Gastroesophageal sphincter (tissue), 4 donors: ENCODE data around the gene LYST. TPM values are rescaled to one million over a fixed set of nuclear protein-coding genes. Genes with fewer than 3 reads are reported as not detected.

Source experiments
- ATAC-seq: fragments of 150-250 bp; one replicate; pipeline ENCODE4 v1.9.1; 2016; ENCODE audit warnings: mild to moderate bottlenecking, moderate library complexity
- H3K27ac ChIP-seq, 4 donors: fragments of 200-600 bp; sonication (generic) in 3 of 4; 1 replicate in 3 of 4; 2 replicates in 1 of 4; pipeline ENCODE4 v1.5.1; 2016 to 2019
- H3K27me3 ChIP-seq: fragments of 200-600 bp; sonication (generic); one replicate; pipeline ENCODE4 v1.5.1; 2019
- H3K36me3 ChIP-seq, 2 donors: fragments of 200-600 bp; sonication (generic); one replicate each; pipeline ENCODE4 v1.5.1; 2019; ENCODE audit warnings: control low read depth in 1 of 2
- H3K4me1 ChIP-seq, 3 donors: fragments of 200-600 bp; sonication (generic); 1 replicate in 2 of 3; 2 replicates in 1 of 3; pipeline ENCODE4 v1.5.1; 2016 to 2019; ENCODE audit warnings: control low read depth in 2 of 3
- H3K4me3 ChIP-seq, 2 donors: fragments of 200-600 bp; sonication (generic); one replicate each; pipeline ENCODE4 v1.5.1; 2019; ENCODE audit warnings: mild to moderate bottlenecking in 1 of 2, moderate library complexity in 1 of 2
- H3K9me3 ChIP-seq, 3 donors: fragments of 200-600 bp; sonication (generic); one replicate each; pipeline ENCODE4 v1.5.1; 2017 to 2019; ENCODE audit warnings: control low read depth in 2 of 3
- EP300 ChIP-seq: sonication (generic); formaldehyde crosslinking; IDR thresholded peaks from one replicate; pipeline ENCODE4 v1.6.1; 2017; ENCODE audit warnings: antibody characterized with exemption, mild to moderate bottlenecking
- POLR2A ChIP-seq, 2 donors: fragments of 450-650 bp; IDR thresholded peaks; one replicate each; pipeline ENCODE4 v1.6.1; 2017; ENCODE audit warnings: antibody characterized with exemption in 2 of 2, mild to moderate bottlenecking in 2 of 2, moderate library complexity in 1 of 2
- POLR2AphosphoS5 ChIP-seq: sonication (generic); formaldehyde crosslinking; IDR thresholded peaks from one replicate; pipeline ENCODE4 v1.6.1; 2017; ENCODE audit warnings: antibody characterized with exemption
- WGBS, 2 donors: methylation state at CpG; one replicate each; pipeline ENCODE4 v1.1.5; 2018; ENCODE audit warnings: low coverage in 1 of 2; 5-methylcytosine and 5-hydroxymethylcytosine counted together
- total RNA-seq, 4 donors: library from RNA; depleted of rRNA; stranded (reverse); fragments of >200 nt; gene quantifications; one replicate each; pipeline ENCODE4 v1.1.0, GENCODE V29; 2016
- TF ChIP-seq, protein P1 (sequence below), 4 experiments: fragments of 200-600 bp in 2 of 4; fragments of 450-650 bp in 2 of 4; sonication (generic) in 1 of 4; IDR thresholded peaks; one replicate each; pipeline ENCODE4 v1.5.1; 2017 to 2019; ENCODE audit warnings: antibody characterized with exemption in 4 of 4, mild to moderate bottlenecking in 2 of 4, moderate library complexity in 2 of 4

LYST gene
- total RNA-seq, 4 donors from 2014 or later: 27.4 to 63.5 (median 31.4) TPM

DNA sequence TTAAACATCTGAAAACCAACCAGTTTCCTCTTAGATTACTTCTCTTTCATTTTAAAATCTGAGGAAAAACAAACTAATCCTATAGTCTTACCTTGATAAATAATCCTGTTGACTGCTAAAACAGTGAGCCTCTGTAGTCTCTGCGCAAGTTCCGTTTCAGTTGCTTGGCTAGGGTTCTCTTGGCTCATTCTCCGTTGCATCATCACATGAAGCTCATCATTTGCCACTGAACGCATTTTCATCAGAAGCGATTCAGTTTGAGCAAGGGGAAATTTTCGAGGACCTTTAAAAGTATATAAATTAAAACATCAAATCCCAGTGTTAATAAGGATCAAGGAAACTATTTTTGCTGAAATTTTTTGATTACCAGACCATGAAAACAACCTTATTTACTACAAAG, 120.5 kb downstream of the LYST start:
- H3K9me3 ChIP-seq: no peaks in the 10 kb centered on the region
- H3K4me3 ChIP-seq: no peak overlapping the region
- TF ChIP-seq, protein P1, sequence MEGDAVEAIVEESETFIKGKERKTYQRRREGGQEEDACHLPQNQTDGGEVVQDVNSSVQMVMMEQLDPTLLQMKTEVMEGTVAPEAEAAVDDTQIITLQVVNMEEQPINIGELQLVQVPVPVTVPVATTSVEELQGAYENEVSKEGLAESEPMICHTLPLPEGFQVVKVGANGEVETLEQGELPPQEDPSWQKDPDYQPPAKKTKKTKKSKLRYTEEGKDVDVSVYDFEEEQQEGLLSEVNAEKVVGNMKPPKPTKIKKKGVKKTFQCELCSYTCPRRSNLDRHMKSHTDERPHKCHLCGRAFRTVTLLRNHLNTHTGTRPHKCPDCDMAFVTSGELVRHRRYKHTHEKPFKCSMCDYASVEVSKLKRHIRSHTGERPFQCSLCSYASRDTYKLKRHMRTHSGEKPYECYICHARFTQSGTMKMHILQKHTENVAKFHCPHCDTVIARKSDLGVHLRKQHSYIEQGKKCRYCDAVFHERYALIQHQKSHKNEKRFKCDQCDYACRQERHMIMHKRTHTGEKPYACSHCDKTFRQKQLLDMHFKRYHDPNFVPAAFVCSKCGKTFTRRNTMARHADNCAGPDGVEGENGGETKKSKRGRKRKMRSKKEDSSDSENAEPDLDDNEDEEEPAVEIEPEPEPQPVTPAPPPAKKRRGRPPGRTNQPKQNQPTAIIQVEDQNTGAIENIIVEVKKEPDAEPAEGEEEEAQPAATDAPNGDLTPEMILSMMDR (IDR thresholded peaks at IDR 0.05): no peak
- TF ChIP-seq EP300 (no peak), POLR2A (IDR thresholded peaks at IDR 0.05) (no peak), POLR2AphosphoS5 (no peak)
- H3K36me3 ChIP-seq: peaks cover 0 to 93% of the 10 kb centered on the region in 2 donors
- 76 to 92% methylated on average over 6 of the region's 6 CpGs for WGBS, 2 donors
- no peak overlapping the region for H3K27ac ChIP-seq
- ATAC-seq: no peak
- H3K4me1 ChIP-seq: no peaks in the 10 kb centered on the region
- H3K27me3 ChIP-seq: no peaks in the 10 kb centered on the region

DNA sequence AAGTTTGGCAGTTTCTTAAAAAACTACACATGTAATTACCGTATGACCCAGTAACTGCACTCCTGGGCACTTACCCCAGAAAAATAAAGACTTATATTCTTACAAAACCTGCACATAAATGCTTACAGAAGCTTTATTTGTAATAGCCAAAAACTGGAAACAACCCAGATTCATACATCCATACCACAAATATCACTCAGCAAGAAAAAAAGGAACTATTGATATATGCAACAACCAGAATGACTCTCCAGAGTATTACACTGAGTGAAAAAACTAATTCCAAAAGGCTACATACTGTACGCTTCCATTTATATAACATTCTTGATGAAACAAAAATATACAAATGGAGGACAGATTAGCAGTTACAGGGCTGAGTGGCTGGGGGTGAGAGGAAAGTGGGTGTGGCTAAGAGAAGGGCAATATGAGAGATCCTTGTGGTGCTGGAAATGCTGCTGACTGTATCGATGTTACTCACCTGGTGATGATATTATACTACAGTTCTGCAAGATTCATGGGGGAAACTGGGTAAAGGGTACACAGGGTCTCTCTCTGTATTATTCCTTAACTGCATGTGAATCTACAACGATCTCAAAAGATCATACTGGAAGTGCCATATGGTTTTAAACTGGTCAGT, 121.1 kb downstream of the LYST start:
- 67 to 84% methylated on average over 4 of the region's 4 CpGs for WGBS, 2 donors
- no peaks in the 10 kb centered on the region for H3K9me3 ChIP-seq
- no peak overlapping the region for H3K4me3 ChIP-seq
- no peak overlapping the region for H3K27ac ChIP-seq
- no peaks in the 10 kb centered on the region for H3K4me1 ChIP-seq
- ATAC-seq: no peak
- H3K27me3 ChIP-seq: no peaks in the 10 kb centered on the region
- peaks cover 0 to 92% of the 10 kb centered on the region in 2 donors for H3K36me3 ChIP-seq
- TF ChIP-seq, protein P1 (IDR thresholded peaks at IDR 0.05): no peak
- TF ChIP-seq POLR2A (IDR thresholded peaks at IDR 0.05): no peak

DNA sequence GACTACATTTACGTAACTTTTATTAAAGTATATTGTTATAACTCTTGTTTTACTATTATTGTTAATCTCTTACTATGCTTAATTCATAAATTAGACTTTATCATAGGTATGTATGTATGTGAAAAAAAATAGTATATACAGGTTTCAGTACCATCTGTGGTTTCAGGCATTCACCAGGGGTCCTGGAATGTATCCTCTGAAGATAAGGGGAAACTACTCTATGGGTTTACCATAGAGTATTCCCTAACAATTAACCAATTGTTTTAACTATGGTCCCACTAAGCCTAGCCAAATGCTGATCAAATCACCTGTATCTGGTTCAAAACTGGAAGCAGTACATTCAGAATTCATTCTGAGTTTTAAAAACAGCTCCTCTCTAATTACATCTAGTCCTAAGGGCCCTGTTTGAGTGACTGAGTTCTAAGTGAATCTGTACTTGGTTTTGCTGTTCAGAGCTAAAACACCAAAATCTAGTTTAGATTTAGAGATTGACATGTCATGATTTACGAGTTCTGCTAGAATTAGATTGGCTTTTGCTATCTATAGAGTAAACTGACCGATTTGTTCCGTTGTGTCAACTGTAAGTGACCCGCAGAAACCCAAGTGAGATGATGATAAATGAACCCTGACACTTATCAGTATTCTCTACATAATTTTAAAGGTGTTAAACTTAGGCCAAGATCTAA, 123.6 kb downstream of the LYST start:
- Histone ChIP-seq H3K4me1 (no peaks in the 10 kb centered on the region), H3K27ac (no peak overlapping the region), H3K27me3 (no peaks in the 10 kb centered on the region), H3K36me3 (peaks cover 0 to 94% of the 10 kb centered on the region in 2 donors), H3K9me3 (no peaks in the 10 kb centered on the region), H3K4me3 (no peak overlapping the region)
- TF ChIP-seq, protein P1 (IDR thresholded peaks at IDR 0.05): no peak
- no peak for TF ChIP-seq POLR2A (IDR thresholded peaks at IDR 0.05)
- TF ChIP-seq POLR2AphosphoS5: no peak
- no peak for TF ChIP-seq EP300
- WGBS, 2 donors: 78 to 85% methylated on average over 5 of the region's 5 CpGs
- no peak for ATAC-seq

DNA sequence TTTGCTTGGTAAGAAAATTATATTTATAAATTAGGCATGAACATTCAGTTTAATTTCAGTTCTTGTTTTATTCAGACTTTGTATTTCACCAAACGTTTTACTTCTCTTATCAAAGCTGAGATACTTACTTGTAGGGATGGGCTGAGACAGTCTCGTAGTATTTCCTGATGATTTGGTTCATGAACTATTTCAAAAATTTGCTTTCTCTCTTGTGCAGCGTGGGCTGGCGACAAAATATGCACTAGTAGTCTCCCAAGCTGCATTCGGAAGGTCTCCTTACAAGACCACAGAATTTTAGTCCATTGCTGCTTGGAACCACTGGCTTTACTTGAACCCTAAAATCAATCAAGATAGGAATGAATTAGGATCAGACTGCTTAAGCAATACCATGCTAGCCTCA, 125.4 kb downstream of the LYST start:
- H3K9me3 ChIP-seq: no peaks in the 10 kb centered on the region
- H3K4me3 ChIP-seq: no peak overlapping the region
- H3K4me1 ChIP-seq: no peaks in the 10 kb centered on the region
- WGBS, 2 donors: 74 to 86% methylated on average over 4 to 5 of the region's 5 CpGs
- no peaks in the 10 kb centered on the region for H3K27me3 ChIP-seq
- ATAC-seq: no peak
- no peak overlapping the region for H3K27ac ChIP-seq
- H3K36me3 ChIP-seq: peaks cover 0 to 90% of the 10 kb centered on the region in 2 donors
- TF ChIP-seq EP300: no peak
- no peak for TF ChIP-seq POLR2A (IDR thresholded peaks at IDR 0.05)

DNA sequence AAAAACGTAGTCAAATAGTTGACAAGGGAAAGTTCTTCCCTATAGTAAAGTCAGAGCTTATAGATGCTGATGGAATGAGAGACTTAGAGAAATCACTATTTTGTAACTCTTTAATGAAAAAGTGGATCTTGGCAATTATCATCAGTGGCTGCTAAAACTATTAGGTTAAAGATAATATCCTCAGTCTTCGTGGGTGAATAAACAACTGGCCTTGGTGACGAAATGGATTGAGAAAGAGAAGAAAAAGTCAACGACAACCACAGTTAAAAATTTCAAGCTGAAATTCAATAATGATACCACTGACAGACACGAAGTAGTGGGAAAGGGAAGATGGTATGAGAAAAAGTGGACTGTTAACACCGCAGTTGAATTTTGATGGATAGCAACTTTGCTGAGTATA, 127.1 kb downstream of the LYST start:
- H3K36me3 ChIP-seq: peaks cover 0 to 74% of the 10 kb centered on the region in 2 donors
- no peaks in the 10 kb centered on the region for H3K9me3 ChIP-seq
- no peaks in the 10 kb centered on the region for H3K4me1 ChIP-seq
- H3K27ac ChIP-seq: no peak overlapping the region
- TF ChIP-seq POLR2A (IDR thresholded peaks at IDR 0.05) (no peak), POLR2AphosphoS5 (no peak), EP300 (no peak)
- TF ChIP-seq, protein P1 (IDR thresholded peaks at IDR 0.05): no peak
- 86 to 89% methylated on average over 6 of the region's 6 CpGs for WGBS, 2 donors
- no peaks in the 10 kb centered on the region for H3K27me3 ChIP-seq
- ATAC-seq: no peak
- no peak overlapping the region for H3K4me3 ChIP-seq
